Measurements from ENCODE around the gene RIMKLB. TPM values are rescaled to one million over a fixed set of nuclear protein-coding genes. Genes with fewer than 3 reads are reported as not detected.

The RIMKLB gene
- total RNA-seq, 4 donors from 2014 or later, result 42.2 to 149 (median 73.8) TPM

GRCh38 chr12:8692573-8692972 lies 5.2 kb upstream of the RIMKLB start:
- TF ChIP-seq CTCF (IDR thresholded peaks at IDR 0.05; ENCODE audit: low read depth), result no peak

GRCh38 chr12:8695116-8695515 lies 2.7 kb upstream of the RIMKLB start:
- no peak for TF ChIP-seq CTCF (IDR thresholded peaks at IDR 0.05; ENCODE audit: low read depth)

GRCh38 chr12:8696442-8697090 lies 1.2 kb upstream of the RIMKLB start:
- TF ChIP-seq CTCF (IDR thresholded peaks at IDR 0.05; ENCODE audit: low read depth), result no peak

- no peak for TF ChIP-seq CTCF (IDR thresholded peaks at IDR 0.05; ENCODE audit: low read depth)
Measured at GRCh38 chr12:8697120-8697475, 693 bp upstream of the RIMKLB start.

GRCh38 chr12:8698132-8698851 lies 501 bp downstream of the RIMKLB start:
- TF ChIP-seq CTCF (IDR thresholded peaks at IDR 0.05; ENCODE audit: low read depth), result no peak

GRCh38 chr12:8698879-8699278 lies 1.1 kb downstream of the RIMKLB start:
- TF ChIP-seq CTCF (IDR thresholded peaks at IDR 0.05; ENCODE audit: low read depth), result no peak

- no peak for TF ChIP-seq CTCF (IDR thresholded peaks at IDR 0.05; ENCODE audit: low read depth)
Measured at GRCh38 chr12:8699714-8700113, 1.9 kb downstream of the RIMKLB start.

Measured in subcutaneous adipose tissue (tissue), 4 donors.